Forelimb muscle (tissue), 1 donor: ENCODE measurements around the gene WNT9B. TPM values are rescaled to one million over a fixed set of nuclear protein-coding genes. Genes with fewer than 3 reads are reported as not detected.
A peak's percentile ranks its signal among the peaks of the same experiment; 100 is the strongest.
"Not testable (repeated sequence)": the region's sequence is repeated elsewhere in the genome, so short reads cannot be mapped to it uniquely, and the experiment has no call there.

Experiments used
- DNase-seq: peaks from one replicate; pipeline ENCODE4 v3.0.0-alpha.2; 2013; ENCODE audit warnings: low read depth
- polyA plus RNA-seq: library from polyadenylated mRNA; unstranded; fragments of 120-200 nt; gene quantifications from one replicate; pipeline ENCODE4 v1.2.1, GENCODE V29; 2013; ENCODE audit not compliant: insufficient read length

WNT9B gene
- polyA plus RNA-seq, 1 donor, result 0.06 TPM

DNA sequence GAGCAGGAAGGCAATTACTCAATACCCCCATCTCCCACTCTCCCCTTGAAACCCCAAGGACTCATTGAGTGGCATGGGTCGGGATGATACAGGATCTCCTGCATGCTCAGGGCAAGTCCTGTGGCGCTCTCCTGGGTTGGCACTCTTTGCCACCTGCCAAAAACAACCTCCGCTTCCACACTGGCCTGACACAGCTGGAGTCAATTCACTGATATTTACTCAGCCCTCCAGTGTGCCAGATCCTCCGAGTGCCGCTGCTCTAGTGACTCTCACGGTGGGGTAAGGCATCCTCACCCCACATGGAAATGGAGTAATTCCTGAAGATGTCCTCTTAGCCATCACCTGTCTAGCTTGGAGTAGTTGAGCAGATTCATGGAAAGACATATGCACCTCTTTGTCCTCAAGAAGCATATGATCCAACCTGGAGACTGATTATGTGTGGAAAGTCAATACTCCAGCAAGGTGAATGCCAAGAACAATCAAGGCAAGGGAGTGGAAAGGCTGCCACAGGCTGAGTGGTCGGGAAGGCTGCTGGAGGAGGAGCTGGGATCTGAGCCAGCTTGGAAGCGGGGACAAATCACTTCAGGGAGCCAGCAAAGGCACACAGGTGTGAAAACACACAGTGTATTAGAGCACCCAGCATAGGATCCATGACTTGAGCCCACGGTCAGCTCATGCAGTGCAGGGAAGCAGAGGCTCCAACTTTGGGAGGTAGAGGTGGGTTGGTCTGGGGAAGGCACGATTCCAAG lies 59.0 kb downstream of the WNT9B start:
- DNase-seq, result no peak

GRCh38 chr17:46911311-46911710 lies 59.9 kb downstream of the WNT9B start:
- DNase-seq, result no peak

- DNase-seq, result no peak
Measured at GRCh38 chr17:46915596-46915995, 64.2 kb downstream of the WNT9B start.

- no peak for DNase-seq
Measured at GRCh38 chr17:46916211-46916610, 64.8 kb downstream of the WNT9B start.

DNA sequence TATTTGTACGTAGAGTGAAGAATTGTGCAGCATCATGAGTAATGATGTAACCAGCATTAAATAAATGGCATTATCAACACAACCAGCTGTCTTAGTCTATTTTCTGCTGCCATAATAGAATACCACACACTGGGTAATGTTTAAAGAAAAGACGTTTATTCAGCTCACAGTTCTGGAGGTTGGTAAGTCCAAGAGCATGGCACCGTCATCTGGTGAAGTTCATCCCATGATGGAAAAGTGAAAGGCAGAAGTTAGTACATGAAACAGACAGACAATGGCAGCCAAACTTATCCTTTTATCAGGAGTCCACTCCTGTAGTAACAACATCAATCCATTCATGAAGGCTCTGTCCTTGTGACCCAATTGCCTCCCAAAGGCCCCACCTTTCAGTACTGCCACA lies 65.2 kb downstream of the WNT9B start:
- DNase-seq, result no peak

- no peak for DNase-seq
Measured at GRCh38 chr17:46917041-46917440, 65.7 kb downstream of the WNT9B start.

- DNase-seq, result no peak
Measured at GRCh38 chr17:46917516-46917915, 66.1 kb downstream of the WNT9B start.

GRCh38 chr17:46921962-46922361 lies 70.6 kb downstream of the WNT9B start:
- not testable (repeated sequence) for DNase-seq

DNA sequence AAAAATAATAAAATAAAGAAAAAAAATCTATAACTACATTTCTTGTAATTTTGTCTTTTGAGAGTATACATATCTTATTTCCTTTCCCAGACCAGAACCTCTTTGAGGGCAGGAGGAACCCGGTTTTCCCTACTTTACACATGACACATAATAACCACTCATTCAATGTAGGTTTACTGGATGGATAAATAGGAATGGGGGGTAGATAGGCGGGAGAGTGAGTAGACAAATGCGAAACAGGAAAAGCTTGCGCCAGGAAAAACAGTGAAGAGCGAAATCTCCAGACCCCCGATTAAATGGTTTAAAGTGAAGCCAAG lies 71.1 kb downstream of the WNT9B start:
- DNase-seq, result no peak

DNA sequence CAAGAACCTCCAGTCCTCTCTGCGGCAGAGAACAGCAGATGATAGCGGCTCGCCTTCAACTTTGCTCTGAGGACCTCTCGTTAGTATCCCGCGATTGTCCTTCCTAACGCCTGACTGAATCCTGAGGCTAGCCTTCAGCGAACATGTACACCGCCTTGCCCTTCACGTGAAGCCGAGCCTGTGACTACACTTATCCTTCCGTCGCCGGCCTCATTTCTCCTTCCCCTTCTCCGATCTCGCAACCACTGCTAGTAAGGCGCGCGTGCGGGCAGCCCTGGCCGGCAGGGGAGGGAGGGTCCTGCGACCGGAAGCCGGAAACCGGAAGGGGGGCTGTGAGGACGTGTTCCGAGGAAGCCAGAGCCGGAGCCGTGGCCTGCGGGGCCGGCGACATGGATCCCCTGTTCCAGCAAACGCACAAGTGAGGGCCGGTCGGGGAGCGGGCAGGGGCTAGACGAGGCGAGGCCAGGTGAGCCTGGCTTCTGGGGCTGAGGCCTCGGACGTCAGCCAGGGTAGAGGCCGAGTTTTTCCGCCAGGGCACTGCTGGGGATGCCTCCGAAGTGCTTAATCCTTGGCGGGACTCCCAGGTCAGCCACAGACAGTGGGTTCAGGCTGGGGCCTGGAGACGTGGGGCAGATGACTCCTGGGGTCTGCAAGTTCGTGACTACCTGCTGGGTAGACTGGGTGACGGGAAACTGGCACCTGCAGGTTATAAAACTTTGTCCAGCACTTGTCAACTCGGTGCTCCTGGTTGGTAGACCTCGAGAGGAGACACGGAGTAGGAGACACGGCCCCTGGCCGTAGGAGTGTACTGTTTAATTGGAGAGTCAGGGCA lies 71.6 kb downstream of the WNT9B start, which contains the start of gene GOSR2:
Gene GOSR2, plus strand, starts transcription at position 357 of the 832 bp plus-strand sequence. Its CDS starts 33 bp downstream, at position 390.
- peak; percentile 84 for DNase-seq

GRCh38 chr17:46925185-46925868 lies 73.9 kb downstream of the WNT9B start:
- DNase-seq, result no peak

- no peak for DNase-seq
Measured at GRCh38 chr17:46928467-46929261, 77.3 kb downstream of the WNT9B start.

DNA sequence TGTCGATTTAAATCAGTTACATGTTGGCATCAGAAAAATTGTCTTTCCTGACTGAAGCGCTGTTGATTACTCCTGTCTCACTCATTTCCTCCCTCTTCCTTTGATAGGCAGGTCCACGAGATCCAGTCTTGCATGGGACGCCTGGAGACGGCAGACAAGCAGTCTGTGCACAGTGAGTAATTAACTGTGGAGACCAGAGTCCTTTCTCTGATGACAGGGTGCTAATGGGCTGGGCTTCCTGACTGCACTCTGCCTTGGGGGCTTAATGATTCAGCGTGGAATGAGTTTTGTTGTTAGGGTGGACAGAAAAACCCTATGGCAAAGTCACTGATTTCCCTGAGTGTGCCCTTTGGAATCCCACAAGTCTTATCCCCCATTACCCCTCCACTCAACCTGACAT lies 78.0 kb downstream of the WNT9B start:
- DNase-seq, result no peak

GRCh38 chr17:46930051-46930450 lies 78.7 kb downstream of the WNT9B start:
- DNase-seq, result no peak

GRCh38 chr17:46931596-46931995 lies 80.2 kb downstream of the WNT9B start:
- no peak for DNase-seq

DNA sequence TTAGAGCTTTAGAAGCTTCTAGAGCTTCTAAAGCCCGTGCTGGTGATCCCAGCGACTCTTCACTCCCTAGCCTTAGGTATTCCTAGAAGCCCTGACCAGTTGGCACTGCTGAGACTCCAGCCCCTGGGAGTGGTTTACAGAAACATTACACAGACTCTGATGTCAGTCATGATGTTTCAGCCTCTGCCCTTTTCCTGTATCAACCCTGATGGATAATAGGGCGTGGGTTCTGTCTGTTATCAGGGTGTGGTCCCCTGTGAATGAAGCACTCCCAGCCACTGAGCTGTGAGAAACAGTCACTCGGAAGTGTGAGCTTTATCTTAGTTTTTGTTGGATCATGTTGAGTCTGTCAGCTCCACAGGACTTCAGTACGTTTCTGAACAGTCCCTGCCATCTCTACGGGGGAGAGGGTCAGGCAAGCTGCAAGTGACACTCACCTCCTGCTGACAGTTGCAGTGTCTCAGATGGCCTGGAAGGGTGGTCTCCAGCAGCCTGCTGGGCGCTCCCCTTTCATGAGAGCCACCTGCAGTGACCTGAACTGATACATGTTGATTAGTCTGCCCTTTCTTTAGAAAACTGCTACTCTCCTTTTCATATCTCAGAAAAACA lies 84.4 kb downstream of the WNT9B start:
- DNase-seq, result no peak

Other genes with a start within 250 kb of the WNT9B start
- gene WNT3, start 32.9 kb upstream of the WNT9B start, polyA plus RNA-seq, result 2.4 TPM
- 29.1 TPM for gene GOSR2, start 71.6 kb downstream of the WNT9B start, polyA plus RNA-seq
- 0.42 TPM for gene RPRML, start 127.7 kb downstream of the WNT9B start, polyA plus RNA-seq